Measurements from ENCODE around the gene KLK11.

The KLK11 gene

GRCh38 chr19:51027126-51027806 is 850 bp upstream of the KLK11 start:
- DNase-seq: no peak

GRCh38 chr19:51025809-51026553 is 435 bp downstream of the KLK11 start:
- DNase-seq: no peak

DNA sequence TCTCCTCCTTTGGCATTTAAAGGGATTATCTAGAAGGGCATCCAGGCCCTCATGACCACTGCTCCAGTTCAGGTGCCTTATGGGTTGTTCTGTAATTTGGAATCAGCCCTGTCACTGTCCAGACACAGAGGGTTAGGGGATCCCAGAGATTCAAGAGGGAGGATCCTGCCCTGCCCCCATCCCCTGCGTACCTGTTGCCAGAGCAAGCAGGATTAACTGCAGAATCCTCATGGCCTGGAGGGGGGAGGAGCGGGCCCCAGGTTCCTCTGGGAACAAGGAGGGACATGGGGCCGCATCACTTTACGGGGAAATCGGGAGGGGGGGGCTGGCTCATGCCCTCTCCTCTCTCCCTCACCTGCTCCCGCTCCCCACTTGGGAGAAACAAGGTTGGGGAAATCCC is 1.0 kb downstream of the KLK11 start:
- DNase-seq: no peak

DNA sequence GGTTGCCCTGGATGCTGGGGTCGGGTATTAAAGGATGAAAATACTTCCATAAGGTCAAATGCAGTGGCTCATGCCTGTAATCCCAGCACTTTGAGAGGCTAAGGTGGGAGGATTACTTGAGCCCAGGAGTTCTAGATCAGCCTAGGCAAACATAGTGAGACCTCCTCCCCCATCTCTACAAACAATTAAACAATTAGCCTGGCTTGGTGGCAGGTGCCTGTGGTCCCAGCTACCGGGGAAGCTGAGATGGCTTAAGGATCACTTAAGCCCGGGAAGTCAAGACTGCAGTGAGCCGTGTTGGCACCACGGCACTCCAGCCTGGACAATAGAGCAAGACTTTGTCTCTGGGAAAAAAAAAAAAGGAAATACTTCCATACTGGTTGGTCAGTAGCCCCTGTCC is 1.5 kb downstream of the KLK11 start:
- no peak for DNase-seq

DNA sequence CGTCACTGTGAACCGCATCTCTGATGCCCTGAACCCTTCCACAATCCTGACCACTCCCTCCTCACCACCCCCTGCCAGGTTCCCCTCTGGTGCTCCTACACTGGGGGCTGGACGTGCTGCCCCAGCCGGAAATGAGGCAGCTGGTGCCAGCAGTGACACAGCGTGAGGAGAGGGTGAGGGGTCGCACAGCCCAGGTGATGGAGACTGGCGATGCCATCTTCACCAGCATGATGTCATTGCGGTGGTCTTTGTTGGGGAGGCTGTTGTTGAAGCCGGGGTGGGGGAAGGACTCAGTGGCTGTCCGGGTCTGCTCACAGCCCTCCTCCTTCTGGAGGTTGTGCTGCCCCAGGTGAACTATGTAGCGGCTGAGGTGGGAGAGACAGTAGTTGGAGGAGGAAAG is 2.5 kb downstream of the KLK11 start:
- no peak for DNase-seq

GRCh38 chr19:51022526-51022925 is 3.9 kb downstream of the KLK11 start:
- DNase-seq: no peak

- DNase-seq: peak; percentile 46
These were observed 5.3 kb downstream of the KLK11 start for GRCh38 chr19:51020988-51021651.

DNA sequence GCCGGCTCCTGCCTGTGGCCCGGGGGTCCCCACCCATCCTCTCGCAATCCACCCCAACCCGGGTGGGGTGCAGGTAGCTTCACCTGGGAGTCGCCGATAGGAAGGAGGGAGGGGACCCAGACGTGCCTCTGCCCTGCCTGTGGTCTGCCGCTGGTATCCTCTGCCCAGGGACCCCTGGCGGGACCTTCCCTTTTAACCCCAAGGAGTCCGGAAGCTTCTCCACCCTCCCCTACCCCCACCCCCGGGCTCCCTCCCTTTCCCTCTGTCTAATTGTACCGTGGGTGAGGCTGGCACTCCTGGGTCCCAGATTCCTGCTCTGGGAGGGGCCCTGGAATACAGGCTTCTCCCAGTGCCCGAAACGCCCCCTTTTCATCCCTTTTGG is 6.9 kb downstream of the KLK11 start, which contains the start of gene KLK10:
KLK10 (minus strand) TSS at position 166 of the 382 bp plus-strand sequence. CDS start 579 bp downstream, outside the sequence.
- DNase-seq: no peak

GRCh38 chr19:51018745-51019543 is 7.5 kb downstream of the KLK11 start:
- DNase-seq: no peak

GRCh38 chr19:51016798-51017683 is 9.4 kb downstream of the KLK11 start:
- peak; percentile 31 for DNase-seq

DNA sequence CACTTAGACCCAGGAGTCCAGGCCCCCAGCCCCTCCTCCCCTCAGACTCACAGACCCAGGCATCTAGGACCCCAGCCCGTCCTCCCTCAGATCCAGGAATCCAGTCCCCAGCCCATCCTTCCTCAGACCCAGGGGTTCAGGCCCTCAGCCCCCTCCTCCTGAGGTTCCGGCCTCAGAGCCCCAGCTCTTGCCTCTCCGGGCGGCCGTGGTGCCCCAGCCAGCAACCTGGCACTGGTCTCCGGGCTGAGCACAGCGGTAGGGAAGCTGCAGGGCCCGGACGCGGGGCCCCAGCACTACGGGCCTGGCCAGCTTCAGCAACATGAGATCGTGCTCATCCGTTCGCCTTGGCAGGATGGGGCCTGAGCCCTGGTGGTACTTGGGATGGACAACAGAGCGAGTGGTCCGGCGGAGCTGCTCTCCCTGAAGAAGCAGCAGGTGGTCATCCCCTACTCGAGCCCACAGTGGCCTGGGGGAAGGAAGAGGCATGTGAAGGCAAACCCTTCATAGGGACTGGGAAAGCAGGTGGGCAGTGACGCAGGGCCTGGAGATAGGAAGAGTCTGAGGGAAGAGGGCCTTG is 10.6 kb downstream of the KLK11 start:
- DNase-seq: no peak

DNA sequence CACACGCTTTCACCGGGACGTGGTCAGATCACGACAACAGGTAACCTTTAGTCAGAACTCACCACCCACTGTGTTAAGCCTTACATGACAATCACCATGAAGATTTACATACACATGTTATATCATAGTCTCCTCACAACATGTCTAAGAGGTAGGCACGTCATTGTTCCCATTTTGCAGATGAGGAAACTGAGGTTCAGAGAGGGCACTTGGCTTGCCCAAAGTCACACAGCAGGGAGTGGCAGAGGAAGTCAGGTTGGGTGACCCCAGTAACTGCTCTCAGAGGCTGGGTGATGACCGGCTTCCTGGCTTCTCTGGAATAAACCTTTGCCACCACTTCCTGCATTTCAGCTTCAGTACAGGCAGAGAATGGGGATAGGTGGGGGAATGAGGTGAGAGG is 12.2 kb downstream of the KLK11 start:
- DNase-seq: no peak

DNA sequence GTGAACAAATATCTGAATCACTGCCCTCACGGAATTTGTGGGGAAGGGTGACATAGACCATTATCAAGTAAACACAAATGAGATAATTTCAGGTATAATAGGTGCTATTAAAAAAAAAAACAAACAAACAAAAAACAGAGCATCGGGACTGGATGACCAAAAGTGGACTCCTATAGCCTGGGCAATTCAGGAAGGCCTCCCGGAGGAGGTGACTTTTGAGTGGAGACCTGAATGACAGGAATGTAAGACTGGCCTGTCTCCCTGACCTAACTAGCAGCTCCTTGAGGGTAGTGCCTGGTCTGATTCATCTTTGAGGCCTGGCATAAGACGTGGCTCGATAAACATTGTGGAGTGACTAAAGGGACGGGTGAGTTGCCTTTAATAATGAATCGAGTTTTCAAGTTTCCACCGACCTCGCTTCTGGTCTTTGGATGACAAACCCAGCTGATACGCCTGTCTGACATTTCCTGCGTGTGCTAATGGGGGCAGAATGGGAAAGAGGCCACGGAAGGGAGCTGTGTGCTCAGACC is 13.7 kb downstream of the KLK11 start:
- DNase-seq: no peak

- no peak for DNase-seq
These were observed 16.2 kb downstream of the KLK11 start for GRCh38 chr19:51010066-51010795.

- DNase-seq: no peak
These were observed 17.1 kb downstream of the KLK11 start for GRCh38 chr19:51009061-51009891.

- DNase-seq: no peak
These were observed 18.9 kb downstream of the KLK11 start for GRCh38 chr19:51007488-51007887.

- DNase-seq: no peak
These were observed 20.0 kb downstream of the KLK11 start for GRCh38 chr19:51006406-51006805.

DNA sequence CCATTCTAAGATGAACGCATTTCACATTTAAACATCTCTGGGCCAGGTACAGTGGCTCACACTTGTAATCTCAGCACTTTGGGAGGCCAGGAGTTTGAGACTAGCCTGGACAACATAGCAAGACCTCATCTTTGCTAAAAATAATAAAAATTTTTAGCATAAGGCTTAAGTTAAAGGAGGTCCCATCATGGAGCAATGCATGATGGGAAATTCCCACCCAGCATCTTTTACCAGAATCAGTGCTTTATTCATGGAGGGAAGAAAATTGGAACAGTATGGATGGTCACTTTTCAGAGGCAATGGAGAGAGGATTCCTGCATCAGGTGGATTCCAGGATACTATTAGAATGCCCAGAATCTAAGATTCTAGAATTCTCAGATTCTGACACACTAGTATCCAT is 21.2 kb downstream of the KLK11 start:
- no peak for DNase-seq

DNA sequence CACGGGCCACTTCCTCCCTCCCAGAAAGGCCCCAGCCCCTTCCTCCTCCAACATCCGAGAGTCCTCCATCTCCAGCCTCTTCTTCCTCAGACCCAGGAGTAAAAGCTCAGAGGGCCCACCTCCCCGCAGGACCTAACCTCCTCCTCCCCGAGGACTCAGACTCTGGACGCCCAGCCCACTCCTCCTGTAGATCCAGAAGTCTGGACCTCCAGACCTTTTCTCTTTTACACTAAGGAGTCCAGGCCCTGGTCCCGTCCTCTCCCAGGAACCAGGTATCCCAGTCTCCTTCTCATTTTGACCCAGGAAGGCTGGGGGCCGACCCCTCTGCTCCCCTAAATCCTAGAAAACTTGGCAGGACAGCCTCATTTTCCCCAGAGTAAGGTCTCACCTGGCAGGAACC is 23.1 kb downstream of the KLK11 start:
- no peak for DNase-seq

All from EL (cell line).